ENCODE data around the gene USP7.

DNA sequence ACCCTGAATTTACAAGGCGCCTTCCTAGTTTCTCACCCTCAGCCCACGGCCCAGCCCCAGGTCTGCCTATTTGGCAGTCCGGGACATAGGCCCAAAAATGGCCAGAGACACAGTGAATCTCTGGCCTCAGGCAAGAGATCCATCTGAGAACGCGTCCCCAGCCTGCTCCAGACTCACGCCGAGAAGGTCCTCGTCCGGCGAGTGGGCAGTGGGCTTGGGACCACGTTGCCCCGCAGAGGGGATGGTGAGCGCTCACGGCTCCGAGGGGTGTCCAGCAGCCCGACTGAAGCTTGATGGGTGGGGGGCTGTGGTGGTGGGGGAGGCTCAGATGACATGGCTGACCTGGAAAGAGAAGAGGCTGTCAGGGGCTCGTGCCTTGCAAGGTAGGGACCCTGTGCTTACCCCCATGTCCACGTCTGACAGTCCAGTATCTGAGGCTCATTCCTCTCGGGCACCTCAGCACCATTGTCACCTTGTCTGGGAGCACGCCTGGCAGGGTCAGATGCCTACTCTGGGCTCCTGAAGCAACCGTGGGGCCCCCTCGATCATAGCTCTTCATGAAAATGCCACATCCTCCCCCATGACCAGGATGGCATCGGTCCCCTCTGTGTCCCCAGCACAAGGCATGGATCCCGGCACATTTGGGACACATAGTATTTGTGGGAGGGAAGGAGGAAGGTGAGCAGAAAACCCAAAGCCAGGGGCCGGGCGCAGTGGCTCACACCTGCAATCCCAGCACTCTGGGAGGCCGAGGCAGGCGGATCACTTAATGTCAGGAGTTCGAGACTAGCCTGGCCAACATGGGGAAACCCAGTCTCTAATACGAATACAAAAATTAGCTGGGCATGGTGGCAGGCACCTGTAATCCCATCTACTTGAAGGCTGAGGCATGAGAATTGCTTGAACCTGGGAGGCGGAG is 104.5 kb downstream of the USP7 start:
- TF ChIP-seq, protein P1, sequence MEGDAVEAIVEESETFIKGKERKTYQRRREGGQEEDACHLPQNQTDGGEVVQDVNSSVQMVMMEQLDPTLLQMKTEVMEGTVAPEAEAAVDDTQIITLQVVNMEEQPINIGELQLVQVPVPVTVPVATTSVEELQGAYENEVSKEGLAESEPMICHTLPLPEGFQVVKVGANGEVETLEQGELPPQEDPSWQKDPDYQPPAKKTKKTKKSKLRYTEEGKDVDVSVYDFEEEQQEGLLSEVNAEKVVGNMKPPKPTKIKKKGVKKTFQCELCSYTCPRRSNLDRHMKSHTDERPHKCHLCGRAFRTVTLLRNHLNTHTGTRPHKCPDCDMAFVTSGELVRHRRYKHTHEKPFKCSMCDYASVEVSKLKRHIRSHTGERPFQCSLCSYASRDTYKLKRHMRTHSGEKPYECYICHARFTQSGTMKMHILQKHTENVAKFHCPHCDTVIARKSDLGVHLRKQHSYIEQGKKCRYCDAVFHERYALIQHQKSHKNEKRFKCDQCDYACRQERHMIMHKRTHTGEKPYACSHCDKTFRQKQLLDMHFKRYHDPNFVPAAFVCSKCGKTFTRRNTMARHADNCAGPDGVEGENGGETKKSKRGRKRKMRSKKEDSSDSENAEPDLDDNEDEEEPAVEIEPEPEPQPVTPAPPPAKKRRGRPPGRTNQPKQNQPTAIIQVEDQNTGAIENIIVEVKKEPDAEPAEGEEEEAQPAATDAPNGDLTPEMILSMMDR (IDR thresholded peaks at IDR 0.05) = no peak
- no peak for TF ChIP-seq POLR2A (IDR thresholded peaks at IDR 0.05; ENCODE audit: low read depth)
- TF ChIP-seq POLR2AphosphoS5 (IDR thresholded peaks at IDR 0.05) = no peak

Data from esophagus muscularis mucosa (tissue), 3 donors.